ENCODE measurements around the gene CADM1. TPM values are rescaled to one million over a fixed set of nuclear protein-coding genes. Genes with fewer than 3 reads are reported as not detected.

Gene CADM1
- total and polyA plus RNA-seq, 2 experiments from 2014 or later: 16.5 to 18.0 TPM

DNA sequence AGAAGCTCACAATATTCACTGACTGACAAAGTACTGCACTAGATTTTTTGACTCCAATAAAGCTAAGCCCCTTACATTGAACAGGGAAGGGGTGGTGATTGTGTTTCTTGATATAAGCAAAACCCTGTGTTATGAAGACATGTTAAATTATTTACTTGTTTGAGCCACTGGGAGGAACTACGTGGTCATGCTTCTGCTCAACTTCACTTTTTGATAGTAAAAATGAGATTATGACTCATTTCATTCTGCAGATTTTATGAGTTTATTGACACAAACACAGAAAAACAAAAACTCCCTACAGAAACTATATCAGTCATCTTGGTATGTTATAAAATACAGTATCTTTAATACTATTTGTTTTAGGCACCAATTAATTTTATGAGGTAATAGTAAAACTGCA is 124.7 kb downstream of the CADM1 start:
- H3K36me3 Mint-ChIP-seq (ENCODE audit: low read depth): no peaks in the 10 kb centered on the region
- DNase-seq (ENCODE audit: low spot score) (no peak), ATAC-seq (no peak)
- Histone ChIP-seq H3K27ac (ENCODE audit: low read depth) (no peak overlapping the region), H4K20me1 (replicated peaks; ENCODE audit: insufficient read depth) (peaks cover 16% of the 10 kb centered on the region; the same call in 1 of the 2 replicates), H3K79me2 (replicated peaks; ENCODE audit: insufficient read depth) (no peaks in the 10 kb centered on the region), H3F3A (replicated peaks; ENCODE audit: low read depth) (no peaks in the 10 kb centered on the region), H3K4me2 (no peak overlapping the region), H3K36me3 (ENCODE audit: insufficient read depth) (no peaks in the 10 kb centered on the region), H3K27me3 (ENCODE audit: insufficient read depth) (peaks cover 34% of the 10 kb centered on the region), H3K9me2 (ENCODE audit: insufficient read depth) (no peaks in the 10 kb centered on the region), H3K4me3 (no peak overlapping the region), H3K4me1 (ENCODE audit: insufficient read depth) (peaks cover 16% of the 10 kb centered on the region), H2AFZ (no peak overlapping the region)
- H3K4me1 Mint-ChIP-seq: peaks cover 7% of the 10 kb centered on the region; the same call in 2 of the 3 replicates
- H3K4me3 Mint-ChIP-seq: no peak overlapping the region
- no peaks in the 10 kb centered on the region; the same call in 2 of the 3 replicates for H3K9me3 Mint-ChIP-seq
- TF ChIP-seq, protein P1, sequence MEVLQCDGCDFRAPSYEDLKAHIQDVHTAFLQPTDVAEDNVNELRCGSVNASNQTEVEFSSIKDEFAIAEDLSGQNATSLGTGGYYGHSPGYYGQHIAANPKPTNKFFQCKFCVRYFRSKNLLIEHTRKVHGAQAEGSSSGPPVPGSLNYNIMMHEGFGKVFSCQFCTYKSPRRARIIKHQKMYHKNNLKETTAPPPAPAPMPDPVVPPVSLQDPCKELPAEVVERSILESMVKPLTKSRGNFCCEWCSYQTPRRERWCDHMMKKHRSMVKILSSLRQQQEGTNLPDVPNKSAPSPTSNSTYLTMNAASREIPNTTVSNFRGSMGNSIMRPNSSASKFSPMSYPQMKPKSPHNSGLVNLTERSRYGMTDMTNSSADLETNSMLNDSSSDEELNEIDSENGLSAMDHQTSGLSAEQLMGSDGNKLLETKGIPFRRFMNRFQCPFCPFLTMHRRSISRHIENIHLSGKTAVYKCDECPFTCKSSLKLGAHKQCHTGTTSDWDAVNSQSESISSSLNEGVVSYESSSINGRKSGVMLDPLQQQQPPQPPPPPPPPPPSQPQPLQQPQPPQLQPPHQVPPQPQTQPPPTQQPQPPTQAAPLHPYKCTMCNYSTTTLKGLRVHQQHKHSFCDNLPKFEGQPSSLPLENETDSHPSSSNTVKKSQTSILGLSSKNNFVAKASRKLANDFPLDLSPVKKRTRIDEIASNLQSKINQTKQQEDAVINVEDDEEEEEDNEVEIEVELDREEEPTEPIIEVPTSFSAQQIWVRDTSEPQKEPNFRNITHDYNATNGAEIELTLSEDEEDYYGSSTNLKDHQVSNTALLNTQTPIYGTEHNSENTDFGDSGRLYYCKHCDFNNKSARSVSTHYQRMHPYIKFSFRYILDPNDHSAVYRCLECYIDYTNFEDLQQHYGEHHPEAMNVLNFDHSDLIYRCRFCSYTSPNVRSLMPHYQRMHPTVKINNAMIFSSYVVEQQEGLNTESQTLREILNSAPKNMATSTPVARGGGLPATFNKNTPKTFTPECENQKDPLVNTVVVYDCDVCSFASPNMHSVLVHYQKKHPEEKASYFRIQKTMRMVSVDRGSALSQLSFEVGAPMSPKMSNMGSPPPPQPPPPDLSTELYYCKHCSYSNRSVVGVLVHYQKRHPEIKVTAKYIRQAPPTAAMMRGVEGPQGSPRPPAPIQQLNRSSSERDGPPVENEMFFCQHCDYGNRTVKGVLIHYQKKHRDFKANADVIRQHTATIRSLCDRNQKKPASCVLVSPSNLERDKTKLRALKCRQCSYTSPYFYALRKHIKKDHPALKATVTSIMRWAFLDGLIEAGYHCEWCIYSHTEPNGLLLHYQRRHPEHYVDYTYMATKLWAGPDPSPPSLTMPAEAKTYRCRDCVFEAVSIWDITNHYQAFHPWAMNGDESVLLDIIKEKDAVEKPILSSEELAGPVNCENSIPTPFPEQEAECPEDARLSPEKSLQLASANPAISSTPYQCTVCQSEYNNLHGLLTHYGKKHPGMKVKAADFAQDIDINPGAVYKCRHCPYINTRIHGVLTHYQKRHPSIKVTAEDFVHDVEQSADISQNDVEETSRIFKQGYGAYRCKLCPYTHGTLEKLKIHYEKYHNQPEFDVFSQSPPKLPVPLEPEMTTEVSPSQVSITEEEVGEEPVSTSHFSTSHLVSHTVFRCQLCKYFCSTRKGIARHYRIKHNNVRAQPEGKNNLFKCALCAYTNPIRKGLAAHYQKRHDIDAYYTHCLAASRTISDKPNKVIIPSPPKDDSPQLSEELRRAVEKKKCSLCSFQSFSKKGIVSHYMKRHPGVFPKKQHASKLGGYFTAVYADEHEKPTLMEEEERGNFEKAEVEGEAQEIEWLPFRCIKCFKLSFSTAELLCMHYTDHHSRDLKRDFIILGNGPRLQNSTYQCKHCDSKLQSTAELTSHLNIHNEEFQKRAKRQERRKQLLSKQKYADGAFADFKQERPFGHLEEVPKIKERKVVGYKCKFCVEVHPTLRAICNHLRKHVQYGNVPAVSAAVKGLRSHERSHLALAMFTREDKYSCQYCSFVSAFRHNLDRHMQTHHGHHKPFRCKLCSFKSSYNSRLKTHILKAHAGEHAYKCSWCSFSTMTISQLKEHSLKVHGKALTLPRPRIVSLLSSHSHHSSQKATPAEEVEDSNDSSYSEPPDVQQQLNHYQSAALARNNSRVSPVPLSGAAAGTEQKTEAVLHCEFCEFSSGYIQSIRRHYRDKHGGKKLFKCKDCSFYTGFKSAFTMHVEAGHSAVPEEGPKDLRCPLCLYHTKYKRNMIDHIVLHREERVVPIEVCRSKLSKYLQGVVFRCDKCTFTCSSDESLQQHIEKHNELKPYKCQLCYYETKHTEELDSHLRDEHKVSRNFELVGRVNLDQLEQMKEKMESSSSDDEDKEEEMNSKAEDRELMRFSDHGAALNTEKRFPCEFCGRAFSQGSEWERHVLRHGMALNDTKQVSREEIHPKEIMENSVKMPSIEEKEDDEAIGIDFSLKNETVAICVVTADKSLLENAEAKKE (CRISPR knock-in tag; IDR thresholded peaks at IDR 0.05): no peak
- no peak for TF ChIP-seq ZNF114 (CRISPR knock-in tag; IDR thresholded peaks at IDR 0.05)
- H3K27ac Mint-ChIP-seq: no peak overlapping the region
- peaks cover 23% of the 10 kb centered on the region for H3K27me3 Mint-ChIP-seq (ENCODE audit: insufficient read depth, low read depth, poor library complexity)

DNA sequence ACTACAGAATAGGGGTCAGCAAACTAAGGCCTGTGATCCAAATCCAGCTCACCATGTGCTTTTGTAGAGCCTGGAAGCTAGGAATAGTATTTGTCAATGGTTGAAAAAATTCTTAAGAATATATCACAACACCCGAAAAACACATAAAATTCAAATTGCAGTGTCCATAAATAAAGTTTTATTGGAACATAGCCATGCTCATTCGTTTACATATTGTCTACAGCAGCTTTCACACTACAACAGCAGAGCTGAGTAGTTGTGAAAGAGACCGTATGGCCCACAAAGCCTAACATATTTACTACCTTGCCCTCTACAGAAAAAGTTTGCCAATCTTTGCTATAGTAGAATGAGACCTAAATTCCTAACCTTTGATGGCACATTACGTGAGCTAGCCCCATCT is 125.7 kb downstream of the CADM1 start:
- peaks cover 13% of the 10 kb centered on the region for H3K27me3 Mint-ChIP-seq (ENCODE audit: insufficient read depth, low read depth, poor library complexity)
- peaks cover 24% of the 10 kb centered on the region for H3K27me3 ChIP-seq (ENCODE audit: insufficient read depth)
- TF ChIP-seq NANOG (IDR thresholded peaks at IDR 0.05; ENCODE audit: borderline replicate concordance) (no peak), EZH2 (IDR thresholded peaks at IDR 0.05; ENCODE audit: low read depth, unreplicated experiment) (no peak), EZH2phosphoT487 (IDR thresholded peaks at IDR 0.05; ENCODE audit: unreplicated experiment) (no peak), CREB1 (CRISPR knock-in tag; IDR thresholded peaks at IDR 0.05; ENCODE audit: low read depth) (no peak), STAT1 (IDR thresholded peaks at IDR 0.05; ENCODE audit: unreplicated experiment) (no peak)
- TF ChIP-seq, protein P1 (CRISPR knock-in tag; IDR thresholded peaks at IDR 0.05): no peak

More for the DNA sequence above, 125.7 kb downstream of the CADM1 start:
- H3K9me3 Mint-ChIP-seq: no peaks in the 10 kb centered on the region; the same call in 2 of the 3 replicates
- H3K4me3 Mint-ChIP-seq: no peak overlapping the region
- H3K27ac Mint-ChIP-seq: no peak overlapping the region
- no peak for DNase-seq (ENCODE audit: low spot score)
- Histone ChIP-seq H4K20me1 (replicated peaks; ENCODE audit: insufficient read depth) (peaks cover 10% of the 10 kb centered on the region; the same call in 1 of the 2 replicates), H2AFZ (no peak overlapping the region), H3K4me2 (no peak overlapping the region), H3K4me1 (ENCODE audit: insufficient read depth) (peaks cover 14% of the 10 kb centered on the region), H3K79me2 (replicated peaks; ENCODE audit: insufficient read depth) (no peaks in the 10 kb centered on the region), H3K9me2 (ENCODE audit: insufficient read depth) (no peaks in the 10 kb centered on the region), H3K27ac (ENCODE audit: low read depth) (no peak overlapping the region), H3F3A (replicated peaks; ENCODE audit: low read depth) (no peaks in the 10 kb centered on the region), H3K4me3 (no peak overlapping the region), H3K36me3 (ENCODE audit: insufficient read depth) (no peaks in the 10 kb centered on the region)
- ATAC-seq: no peak
- H3K4me1 Mint-ChIP-seq: peaks cover 7% of the 10 kb centered on the region; the same call in 2 of the 3 replicates
- no peaks in the 10 kb centered on the region for H3K36me3 Mint-ChIP-seq (ENCODE audit: low read depth)
